Astrocyte (in vitro differentiated cells and primary cell): Measurements from ENCODE around the gene TUG1. TPM values are rescaled to one million over a fixed set of nuclear protein-coding genes. Genes with fewer than 3 reads are reported as not detected.

Source experiments
- DNase-seq: peaks from one replicate; pipeline ENCODE4 v3.0.0-alpha.2; 2010; ENCODE audit warnings: low read depth
- FAIRE-seq: peaks from 2 replicates; lab custom pipeline; 2011; peaks lifted over from hg19 to GRCh38; lab: Jason Lieb, UNC
- H2AFZ ChIP-seq: 2 replicates; pipeline ENCODE4 v1.6.0; 2012; ENCODE audit warnings: low read depth, low read length, inconsistent platforms
- H3K27ac ChIP-seq: 2 replicates; pipeline ENCODE4 v1.5.1; 2011; ENCODE audit warnings: low read depth, low read length, inconsistent platforms
- H3K27me3 ChIP-seq: 2 replicates; pipeline ENCODE4 v1.6.0; 2011; ENCODE audit warnings: low read length, inconsistent platforms; ENCODE audit not compliant: insufficient read depth
- H3K36me3 ChIP-seq: 2 replicates; pipeline ENCODE4 v1.5.1; 2011; ENCODE audit warnings: low read length, inconsistent platforms; ENCODE audit not compliant: insufficient read depth
- H3K4me1 ChIP-seq: 2 replicates; pipeline ENCODE4 v1.5.1; 2011; ENCODE audit warnings: low read length, inconsistent platforms; ENCODE audit not compliant: insufficient read depth
- H3K4me2 ChIP-seq: 2 replicates; pipeline ENCODE4 v1.6.0; 2012; ENCODE audit warnings: low read length, inconsistent platforms
- H3K4me3 ChIP-seq: 2 replicates; pipeline ENCODE4 v1.5.1; 2011; ENCODE audit warnings: low read depth, mild to moderate bottlenecking, low read length, inconsistent platforms; ENCODE audit not compliant: insufficient read depth
- H3K79me2 ChIP-seq: 2 replicates; pipeline ENCODE4 v1.6.0; 2012; ENCODE audit warnings: mild to moderate bottlenecking, low read length, inconsistent platforms; ENCODE audit not compliant: insufficient read depth
- H3K9ac ChIP-seq: 2 replicates; pipeline ENCODE4 v1.6.0; 2012; ENCODE audit warnings: mild to moderate bottlenecking, low read length, inconsistent platforms
- H3K9me3 ChIP-seq: 2 replicates; pipeline ENCODE4 v1.5.1; 2012; ENCODE audit warnings: low read depth, mild to moderate bottlenecking, low read length, inconsistent platforms; ENCODE audit not compliant: insufficient read depth
- H4K20me1 ChIP-seq: 2 replicates; pipeline ENCODE4 v1.6.0; 2012; ENCODE audit warnings: low read length, inconsistent platforms; ENCODE audit not compliant: insufficient read depth
- H3K27ac Mint-ChIP-seq: one replicate; pipeline ENCODE4 v1.8.0; 2021; ENCODE audit warnings: mild to moderate bottlenecking, mixed read lengths; ENCODE audit not compliant: unreplicated experiment
- H3K27me3 Mint-ChIP-seq: one replicate; pipeline ENCODE4 v1.8.0; 2021; ENCODE audit warnings: low read depth, mixed read lengths; ENCODE audit not compliant: unreplicated experiment
- H3K36me3 Mint-ChIP-seq: one replicate; pipeline ENCODE4 v1.8.0; 2021; ENCODE audit warnings: low read depth, mixed read lengths; ENCODE audit not compliant: unreplicated experiment
- H3K4me1 Mint-ChIP-seq: one replicate; pipeline ENCODE4 v1.8.0; 2021; ENCODE audit warnings: low read depth, mixed read lengths; ENCODE audit not compliant: unreplicated experiment
- H3K4me3 Mint-ChIP-seq: one replicate; pipeline ENCODE4 v1.8.0; 2021; ENCODE audit warnings: mild to moderate bottlenecking, moderate library complexity, mixed read lengths; ENCODE audit not compliant: unreplicated experiment
- H3K9me3 Mint-ChIP-seq: one replicate; pipeline ENCODE4 v1.8.0; 2021; ENCODE audit warnings: mild to moderate bottlenecking, mixed read lengths; ENCODE audit not compliant: unreplicated experiment
- EZH2 ChIP-seq: IDR thresholded peaks from 2 replicates; pipeline ENCODE4 v1.6.1; 2012; ENCODE audit warnings: mild to moderate bottlenecking, low read length, inconsistent platforms; ENCODE audit not compliant: insufficient read depth
- total RNA-seq: library from RNA; stranded (reverse); gene quantifications from 2 replicates; pipeline ENCODE4 v1.2.1, GENCODE V29; 2021
- TF ChIP-seq, protein P1 (sequence below): IDR thresholded peaks from 2 replicates; pipeline ENCODE4 v1.5.1; 2011; ENCODE audit warnings: low read depth, mild to moderate bottlenecking, inconsistent platforms, low read length, moderate library complexity; ENCODE audit not compliant: insufficient read depth

TUG1 gene
- total RNA-seq, 1 donor from 2014 or later: 107 TPM

DNA sequence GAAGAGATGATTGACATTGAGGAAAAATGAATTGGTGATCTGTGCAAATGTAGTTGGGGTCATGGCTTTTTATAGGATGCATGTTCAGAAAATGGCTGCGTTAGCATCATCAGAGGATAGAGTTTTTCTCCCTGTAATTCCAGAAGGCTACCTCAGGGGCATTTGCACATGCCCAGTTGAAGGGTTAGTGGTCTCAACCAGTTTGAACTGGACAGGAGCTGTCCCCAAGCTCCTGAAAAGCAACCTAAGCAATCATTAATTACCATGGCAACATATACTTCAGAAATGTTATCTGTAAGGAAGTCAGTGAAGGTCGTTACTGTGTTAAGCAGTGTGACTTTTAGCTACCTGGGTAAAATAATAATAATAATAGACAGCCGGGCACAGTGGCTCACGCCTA is 29.3 kb downstream of the TUG1 start:
- Histone ChIP-seq H3K79me2 (no peaks in the 10 kb centered on the region), H3K9ac (no peak overlapping the region), H3K36me3 (no peaks in the 10 kb centered on the region), H3K27me3 (no peaks in the 10 kb centered on the region), H3K4me2 (no peak overlapping the region), H3K27ac (no peak overlapping the region), H2AFZ (no peak overlapping the region), H3K4me1 (no peaks in the 10 kb centered on the region), H3K9me3 (no peaks in the 10 kb centered on the region), H3K4me3 (no peak overlapping the region), H4K20me1 (no peaks in the 10 kb centered on the region)
- Mint-ChIP-seq H3K4me1 (no peaks in the 10 kb centered on the region), H3K4me3 (no peak overlapping the region), H3K9me3 (peaks cover 3% of the 10 kb centered on the region), H3K27me3 (peaks cover 2% of the 10 kb centered on the region), H3K36me3 (peaks cover 2% of the 10 kb centered on the region), H3K27ac (no peak overlapping the region)
- DNase-seq (no peak), FAIRE-seq (no peak)
- TF ChIP-seq, protein P1, sequence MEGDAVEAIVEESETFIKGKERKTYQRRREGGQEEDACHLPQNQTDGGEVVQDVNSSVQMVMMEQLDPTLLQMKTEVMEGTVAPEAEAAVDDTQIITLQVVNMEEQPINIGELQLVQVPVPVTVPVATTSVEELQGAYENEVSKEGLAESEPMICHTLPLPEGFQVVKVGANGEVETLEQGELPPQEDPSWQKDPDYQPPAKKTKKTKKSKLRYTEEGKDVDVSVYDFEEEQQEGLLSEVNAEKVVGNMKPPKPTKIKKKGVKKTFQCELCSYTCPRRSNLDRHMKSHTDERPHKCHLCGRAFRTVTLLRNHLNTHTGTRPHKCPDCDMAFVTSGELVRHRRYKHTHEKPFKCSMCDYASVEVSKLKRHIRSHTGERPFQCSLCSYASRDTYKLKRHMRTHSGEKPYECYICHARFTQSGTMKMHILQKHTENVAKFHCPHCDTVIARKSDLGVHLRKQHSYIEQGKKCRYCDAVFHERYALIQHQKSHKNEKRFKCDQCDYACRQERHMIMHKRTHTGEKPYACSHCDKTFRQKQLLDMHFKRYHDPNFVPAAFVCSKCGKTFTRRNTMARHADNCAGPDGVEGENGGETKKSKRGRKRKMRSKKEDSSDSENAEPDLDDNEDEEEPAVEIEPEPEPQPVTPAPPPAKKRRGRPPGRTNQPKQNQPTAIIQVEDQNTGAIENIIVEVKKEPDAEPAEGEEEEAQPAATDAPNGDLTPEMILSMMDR: no peak
- TF ChIP-seq EZH2: no peak

DNA sequence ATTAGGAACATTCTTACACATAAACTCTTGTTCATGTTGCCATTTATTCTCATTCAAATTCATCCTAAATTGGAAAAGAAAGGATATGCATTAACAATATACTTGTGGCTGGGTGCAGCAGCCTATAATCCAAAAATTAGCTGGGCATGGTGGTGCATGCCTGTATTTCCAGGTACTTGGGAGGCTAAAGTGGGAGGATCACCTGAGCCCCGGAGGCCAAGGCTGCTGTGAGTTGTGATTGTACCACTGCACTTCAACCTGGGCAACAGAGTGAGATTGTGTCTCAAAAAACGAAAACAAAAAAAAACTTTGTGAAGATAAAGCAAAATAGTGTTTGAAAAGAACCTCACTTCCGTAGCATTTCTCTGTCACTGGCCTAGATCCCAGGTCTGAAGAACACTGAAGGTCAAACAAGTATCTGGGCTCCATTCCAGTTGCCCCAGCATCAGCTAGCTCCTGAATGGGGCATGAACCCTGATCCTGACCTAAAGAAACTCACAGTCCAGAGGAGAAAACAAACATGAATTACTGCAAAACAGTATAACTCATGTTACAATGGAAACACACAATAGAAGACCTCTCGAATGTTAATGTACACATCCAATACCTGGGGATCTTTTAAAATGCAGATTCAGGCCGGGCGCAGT is 32.2 kb downstream of the TUG1 start:
- H3K36me3 Mint-ChIP-seq: no peaks in the 10 kb centered on the region
- Histone ChIP-seq H3K4me2 (no peak overlapping the region), H2AFZ (no peak overlapping the region), H3K79me2 (no peaks in the 10 kb centered on the region), H3K27me3 (no peaks in the 10 kb centered on the region), H3K27ac (no peak overlapping the region), H4K20me1 (no peaks in the 10 kb centered on the region), H3K9me3 (peaks cover 5% of the 10 kb centered on the region), H3K4me3 (no peak overlapping the region), H3K9ac (no peak overlapping the region), H3K4me1 (no peaks in the 10 kb centered on the region), H3K36me3 (no peaks in the 10 kb centered on the region)
- no peak overlapping the region for H3K27ac Mint-ChIP-seq
- no peaks in the 10 kb centered on the region for H3K27me3 Mint-ChIP-seq
- FAIRE-seq (no peak), DNase-seq (no peak)
- H3K9me3 Mint-ChIP-seq: peaks cover 1% of the 10 kb centered on the region
- H3K4me1 Mint-ChIP-seq: no peaks in the 10 kb centered on the region
- no peak for TF ChIP-seq EZH2
- TF ChIP-seq, protein P1: no peak
- H3K4me3 Mint-ChIP-seq: no peak overlapping the region

DNA sequence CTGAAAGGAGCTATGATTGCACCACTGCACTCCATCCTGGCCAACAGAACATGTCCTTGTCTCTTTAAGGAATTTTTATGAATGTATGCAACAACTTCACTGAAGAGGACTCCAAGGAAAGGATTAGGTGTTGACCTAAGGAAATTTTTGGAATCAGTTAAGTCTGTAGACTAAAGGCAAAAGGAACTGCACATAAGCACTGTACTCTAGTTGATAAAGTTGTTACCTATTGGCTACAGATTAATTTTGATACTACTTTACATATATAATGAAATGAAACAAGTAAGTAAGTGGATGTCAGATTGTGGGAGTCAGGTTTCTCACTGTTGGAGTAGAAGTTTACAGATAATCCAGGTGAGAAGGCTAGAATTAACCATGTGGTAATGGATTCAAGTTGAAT is 36.5 kb downstream of the TUG1 start:
- no peaks in the 10 kb centered on the region for H3K27me3 Mint-ChIP-seq
- FAIRE-seq: no peak

More for the DNA sequence above, 36.5 kb downstream of the TUG1 start:
- H3K36me3 ChIP-seq: no peaks in the 10 kb centered on the region
- H3K4me2 ChIP-seq: no peak overlapping the region
- no peaks in the 10 kb centered on the region for H3K36me3 Mint-ChIP-seq
- DNase-seq: no peak
- no peaks in the 10 kb centered on the region for H4K20me1 ChIP-seq
- no peak overlapping the region for H3K4me3 ChIP-seq
- H3K9me3 Mint-ChIP-seq: peaks cover 3% of the 10 kb centered on the region
- H3K27ac Mint-ChIP-seq: no peak overlapping the region
- no peak overlapping the region for H3K9ac ChIP-seq
- no peaks in the 10 kb centered on the region for H3K27me3 ChIP-seq
- H2AFZ ChIP-seq: no peak overlapping the region
- H3K79me2 ChIP-seq: no peaks in the 10 kb centered on the region
- H3K4me1 ChIP-seq: no peaks in the 10 kb centered on the region
- TF ChIP-seq, protein P1: no peak
- TF ChIP-seq EZH2: no peak
- peaks cover 5% of the 10 kb centered on the region for H3K9me3 ChIP-seq
- no peaks in the 10 kb centered on the region for H3K4me1 Mint-ChIP-seq
- no peak overlapping the region for H3K27ac ChIP-seq
- H3K4me3 Mint-ChIP-seq: no peak overlapping the region
